WI38 (cell line): ENCODE measurements around the gene C11orf87.

Experiments used
- H3K4me3 ChIP-seq: 2 replicates; pipeline ENCODE4 v1.5.1; 2011; ENCODE audit warnings: low read depth, mild to moderate bottlenecking, control low read depth, low read length
- TF ChIP-seq, protein P1 (sequence below): IDR thresholded peaks from 2 replicates; pipeline ENCODE4 v1.5.1; 2012; ENCODE audit warnings: low read depth, mild to moderate bottlenecking, control low read depth, low read length

The C11orf87 gene

DNA sequence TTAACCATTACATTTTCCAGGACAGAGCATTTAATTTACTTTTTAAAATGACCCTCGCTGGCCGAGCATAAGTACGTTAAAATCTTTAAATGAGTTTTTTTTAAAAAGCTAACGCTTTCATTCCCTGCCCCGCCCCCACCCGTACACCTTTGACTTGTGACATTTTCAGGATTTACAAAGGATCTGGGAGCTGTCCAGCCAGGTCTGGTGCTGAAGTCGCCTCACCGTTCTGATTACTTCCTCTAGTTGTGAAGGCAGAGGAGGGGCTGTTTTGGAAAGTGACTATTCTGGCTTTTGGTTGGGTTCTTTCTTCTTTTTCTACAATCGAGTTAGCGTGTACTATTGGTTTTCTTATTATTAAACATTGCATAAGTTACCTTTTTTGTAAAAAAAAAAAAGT lies 2.9 kb downstream of the C11orf87 start:
- H3K4me3 ChIP-seq: no peak overlapping the region
- TF ChIP-seq, protein P1, sequence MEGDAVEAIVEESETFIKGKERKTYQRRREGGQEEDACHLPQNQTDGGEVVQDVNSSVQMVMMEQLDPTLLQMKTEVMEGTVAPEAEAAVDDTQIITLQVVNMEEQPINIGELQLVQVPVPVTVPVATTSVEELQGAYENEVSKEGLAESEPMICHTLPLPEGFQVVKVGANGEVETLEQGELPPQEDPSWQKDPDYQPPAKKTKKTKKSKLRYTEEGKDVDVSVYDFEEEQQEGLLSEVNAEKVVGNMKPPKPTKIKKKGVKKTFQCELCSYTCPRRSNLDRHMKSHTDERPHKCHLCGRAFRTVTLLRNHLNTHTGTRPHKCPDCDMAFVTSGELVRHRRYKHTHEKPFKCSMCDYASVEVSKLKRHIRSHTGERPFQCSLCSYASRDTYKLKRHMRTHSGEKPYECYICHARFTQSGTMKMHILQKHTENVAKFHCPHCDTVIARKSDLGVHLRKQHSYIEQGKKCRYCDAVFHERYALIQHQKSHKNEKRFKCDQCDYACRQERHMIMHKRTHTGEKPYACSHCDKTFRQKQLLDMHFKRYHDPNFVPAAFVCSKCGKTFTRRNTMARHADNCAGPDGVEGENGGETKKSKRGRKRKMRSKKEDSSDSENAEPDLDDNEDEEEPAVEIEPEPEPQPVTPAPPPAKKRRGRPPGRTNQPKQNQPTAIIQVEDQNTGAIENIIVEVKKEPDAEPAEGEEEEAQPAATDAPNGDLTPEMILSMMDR: no peak

DNA sequence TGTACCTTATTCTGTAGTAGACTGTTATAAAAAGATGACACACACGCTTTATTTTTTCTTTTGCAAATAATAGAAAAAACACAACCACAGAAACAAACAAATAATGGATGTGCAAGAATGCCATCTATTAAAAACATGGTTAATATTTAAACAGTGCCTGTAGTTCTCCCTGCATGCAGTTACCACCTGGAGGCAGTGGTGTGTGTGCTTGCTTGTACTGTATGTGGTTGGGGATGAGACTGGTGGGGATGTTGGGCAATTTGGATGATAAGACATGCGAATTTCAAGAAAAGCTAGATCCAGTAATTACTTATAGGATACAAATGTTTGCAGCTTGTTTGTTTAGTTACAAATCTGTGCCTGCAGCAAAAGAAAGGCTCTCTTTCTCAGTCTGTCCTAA lies 3.6 kb downstream of the C11orf87 start:
- TF ChIP-seq, protein P1: no peak
- H3K4me3 ChIP-seq: no peak overlapping the region

DNA sequence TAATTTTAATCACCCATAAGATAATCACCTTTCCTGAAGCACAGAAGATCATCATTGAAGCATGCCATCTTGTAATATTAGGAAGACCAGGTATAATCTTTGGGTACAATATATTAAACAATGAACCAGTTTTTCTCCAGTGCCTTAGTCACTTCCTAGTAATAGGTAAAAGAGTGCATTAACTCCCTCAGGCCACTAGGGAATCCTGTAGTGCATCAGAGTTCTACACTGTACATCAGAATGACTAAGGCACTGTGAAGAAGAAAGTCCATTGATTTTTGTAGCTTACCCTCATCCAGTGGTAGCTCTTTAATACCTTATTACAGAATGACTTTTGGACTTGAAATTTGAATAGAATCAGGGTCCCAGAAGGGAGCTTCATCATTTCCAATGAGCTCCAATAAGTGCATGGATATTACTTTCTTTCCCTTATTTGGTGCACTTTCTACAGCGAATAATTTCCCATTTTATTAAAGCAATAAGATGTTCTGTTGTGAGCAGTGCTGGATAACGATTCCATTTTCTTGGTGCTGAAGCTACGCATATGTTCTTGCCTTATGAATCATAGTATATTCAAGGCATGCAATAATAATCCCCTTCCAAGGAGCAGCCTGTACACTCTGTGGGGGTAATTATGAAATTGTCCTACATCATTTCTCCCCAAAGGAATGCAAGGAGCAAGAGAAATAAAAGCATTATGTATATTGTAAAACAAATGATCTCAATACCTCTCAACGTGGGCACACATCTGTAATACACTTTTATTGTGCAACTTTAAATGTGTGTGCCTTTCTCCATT lies 4.7 kb downstream of the C11orf87 start:
- no peak overlapping the region for H3K4me3 ChIP-seq
- TF ChIP-seq, protein P1: no peak

DNA sequence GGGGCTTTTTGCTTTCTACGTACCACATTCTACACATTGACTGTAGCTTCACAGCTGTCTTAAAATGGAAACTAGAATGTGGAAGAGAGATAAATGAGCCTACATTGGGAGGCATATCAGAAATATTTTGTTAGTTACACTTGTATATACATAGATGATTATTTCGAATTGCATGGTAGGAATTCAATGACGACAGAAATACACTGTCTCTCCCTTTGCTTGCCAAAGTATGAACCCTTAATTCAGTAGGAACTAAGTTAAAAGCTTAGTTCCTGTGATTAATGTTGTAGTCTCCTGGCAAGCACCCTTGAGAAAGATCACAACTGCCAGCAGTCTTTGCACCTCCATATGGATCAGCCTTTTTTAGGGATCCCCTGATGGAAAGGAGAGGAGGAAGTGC lies 10.1 kb downstream of the C11orf87 start:
- TF ChIP-seq, protein P1: no peak
- H3K4me3 ChIP-seq: no peak overlapping the region

DNA sequence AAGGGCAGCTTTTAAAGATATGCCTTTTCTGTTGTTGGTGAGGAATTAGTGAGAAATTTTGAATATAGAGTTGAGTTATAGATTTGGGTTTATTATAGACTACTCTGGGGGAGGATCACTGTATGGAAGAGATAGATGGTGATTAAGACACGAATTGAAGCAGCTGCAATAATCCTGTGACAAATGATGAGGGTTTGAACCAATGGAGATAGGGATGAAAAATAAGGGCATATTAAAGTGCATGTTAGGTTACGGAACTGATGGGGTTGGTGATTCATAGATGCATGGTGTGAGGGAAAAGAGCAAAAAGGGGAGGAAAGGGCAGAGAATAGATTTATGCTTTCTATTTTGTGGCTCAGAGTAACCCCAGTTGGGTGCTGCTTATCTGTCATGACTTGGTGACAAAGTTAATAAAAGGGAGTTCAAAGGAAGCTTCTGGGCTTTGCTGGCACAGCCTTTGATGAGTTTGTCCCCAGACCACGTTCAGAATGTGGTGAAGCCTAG lies 11.8 kb downstream of the C11orf87 start:
- TF ChIP-seq, protein P1: no peak
- H3K4me3 ChIP-seq: no peak overlapping the region

DNA sequence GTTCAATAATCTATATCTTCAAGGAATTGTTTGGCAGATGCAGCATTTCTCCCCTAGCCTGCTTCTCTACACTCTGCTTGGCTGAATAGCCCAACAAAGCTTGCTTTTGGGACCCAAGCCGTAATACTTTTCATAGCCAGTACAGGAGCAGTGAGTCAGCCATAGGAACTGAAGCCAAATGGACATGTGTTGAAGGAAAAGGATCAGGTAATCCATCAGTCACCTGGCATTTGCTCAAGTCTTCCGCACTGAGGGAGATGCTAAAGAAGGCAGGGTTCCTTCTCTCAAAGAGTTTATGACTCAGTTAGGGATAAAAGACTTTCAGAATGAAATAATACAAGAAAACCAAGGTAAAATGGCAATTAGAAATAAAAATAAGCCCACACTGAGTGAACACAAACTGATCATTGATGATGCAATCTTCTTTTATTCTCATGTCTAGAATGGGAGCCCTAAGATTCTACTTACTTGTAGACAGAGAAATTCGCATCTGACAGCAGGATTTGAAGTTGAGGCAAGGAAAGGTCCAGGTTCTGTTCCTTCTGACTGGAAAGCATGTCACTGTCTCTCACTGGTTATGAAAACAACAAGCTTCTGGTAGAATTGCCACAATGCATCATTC lies 13.2 kb downstream of the C11orf87 start:
- TF ChIP-seq, protein P1: no peak

DNA sequence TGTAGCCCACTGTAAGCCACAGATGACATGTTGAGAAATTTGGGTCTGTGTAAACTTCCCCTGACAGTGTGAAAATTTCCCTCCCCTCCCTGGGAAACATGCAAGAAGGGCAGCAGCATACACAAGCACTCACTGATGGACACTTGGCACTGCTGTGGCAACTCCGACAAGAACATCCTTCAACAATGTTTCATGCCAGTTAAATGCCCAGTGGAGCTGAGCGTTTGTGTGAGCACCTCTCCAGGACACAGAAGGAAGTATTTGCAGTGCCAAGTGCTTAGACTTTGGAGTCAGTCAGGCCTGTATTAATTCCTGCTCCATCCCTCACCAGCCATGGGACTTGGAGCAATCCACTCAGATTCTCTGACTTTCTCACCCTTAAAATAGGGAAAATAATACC lies 17.7 kb downstream of the C11orf87 start:
- TF ChIP-seq, protein P1: no peak

More for the DNA sequence above, 13.2 kb downstream of the C11orf87 start:
- no peak overlapping the region for H3K4me3 ChIP-seq

More for the DNA sequence above, 17.7 kb downstream of the C11orf87 start:
- H3K4me3 ChIP-seq: no peak overlapping the region
